ENCODE data around the gene NIPAL3. TPM values are rescaled to one million over a fixed set of nuclear protein-coding genes. Genes with fewer than 3 reads are reported as not detected.

Gene NIPAL3
- total RNA-seq, 4 donors from 2014 or later: 38.0 to 74.3 (median 57.3) TPM

- TF ChIP-seq CTCF (IDR thresholded peaks at IDR 0.05) (no peak), POLR2A (IDR thresholded peaks at IDR 0.05) (no peak)
- H3K9me3 ChIP-seq: no peaks in the 10 kb centered on the region
- peak overlapping the region in 1 of 4 donors; percentile 93 for H3K27ac ChIP-seq
- H3K4me1 ChIP-seq: peaks cover 0 to 22% (median 4%) of the 10 kb centered on the region in 4 donors
- DNase-seq: no peak
- no peaks in the 10 kb centered on the region for H3K27me3 ChIP-seq
- no peak overlapping the region for H3K4me3 ChIP-seq
- H3K36me3 ChIP-seq: no peaks in the 10 kb centered on the region
Measured at GRCh38 chr1:24500448-24501048, 84.9 kb downstream of the NIPAL3 start.

GRCh38 chr1:24501371-24502064 lies 85.9 kb downstream of the NIPAL3 start:
- H3K27me3 ChIP-seq: no peaks in the 10 kb centered on the region
- peak overlapping the region; percentile 92 to 99 (median 94) for H3K27ac ChIP-seq
- H3K9me3 ChIP-seq: no peaks in the 10 kb centered on the region
- TF ChIP-seq CTCF (IDR thresholded peaks at IDR 0.05) (no peak), POLR2A (IDR thresholded peaks at IDR 0.05) (no peak)
- peak in 2 of 3 donors; percentile 84 to 86 for DNase-seq
- H3K36me3 ChIP-seq: no peaks in the 10 kb centered on the region
- H3K4me3 ChIP-seq: peak overlapping the region; percentile 84 to 87 (median 84)
- H3K4me1 ChIP-seq: peaks cover 0 to 22% (median 4%) of the 10 kb centered on the region in 4 donors

GRCh38 chr1:24502065-24502708 lies 86.6 kb downstream of the NIPAL3 start:
- TF ChIP-seq POLR2A (IDR thresholded peaks at IDR 0.05) (peak; percentile 42 to 54), CTCF (IDR thresholded peaks at IDR 0.05) (no peak)
- peak overlapping the region; percentile 84 to 87 (median 84) for H3K4me3 ChIP-seq
- peak; percentile 78 to 92 (median 84) for DNase-seq
- H3K27me3 ChIP-seq: no peaks in the 10 kb centered on the region
- no peaks in the 10 kb centered on the region for H3K9me3 ChIP-seq
- H3K36me3 ChIP-seq: no peaks in the 10 kb centered on the region
- peaks cover 0 to 22% (median 7%) of the 10 kb centered on the region in 4 donors for H3K4me1 ChIP-seq
- peak overlapping the region; percentile 92 to 99 (median 94) for H3K27ac ChIP-seq

GRCh38 chr1:24502709-24503058 lies 87.1 kb downstream of the NIPAL3 start, which contains the start of gene RCAN3:
Gene RCAN3 (plus strand): TSS chr1:24502836. CDS start chr1:24514373, 11,537 bp downstream.
- no peaks in the 10 kb centered on the region for H3K27me3 ChIP-seq
- peak; percentile 84 to 93 (median 90) for DNase-seq
- TF ChIP-seq CTCF (IDR thresholded peaks at IDR 0.05) (peak in 1 of 6 experiments; percentile 4), POLR2A (IDR thresholded peaks at IDR 0.05) (peak in 1 of 2 donors; percentile 45)
- H3K27ac ChIP-seq: peak within 1 kb of the TSS; percentile 92 to 99 (median 94)
- no peaks in the 10 kb centered on the region for H3K36me3 ChIP-seq
- no peaks in the 10 kb centered on the region for H3K9me3 ChIP-seq
- peak within 1 kb of the TSS; percentile 84 to 87 (median 84) for H3K4me3 ChIP-seq
- peaks cover 0 to 22% (median 7%) of the 10 kb centered on the region in 4 donors for H3K4me1 ChIP-seq

GRCh38 chr1:24503059-24503751 lies 87.6 kb downstream of the NIPAL3 start:
- Histone ChIP-seq H3K4me3 (peak overlapping the region; percentile 84 to 87 (median 84)), H3K27me3 (no peaks in the 10 kb centered on the region), H3K9me3 (no peaks in the 10 kb centered on the region), H3K27ac (peak overlapping the region; percentile 92 to 99 (median 94)), H3K4me1 (peaks cover 0 to 22% (median 7%) of the 10 kb centered on the region in 4 donors), H3K36me3 (no peaks in the 10 kb centered on the region)
- DNase-seq: peak in 2 of 3 donors; percentile 44 to 61
- no peak for TF ChIP-seq CTCF (IDR thresholded peaks at IDR 0.05)
- TF ChIP-seq POLR2A (IDR thresholded peaks at IDR 0.05): no peak
